C4-2B (cell line): ENCODE measurements around the gene HOPX.

Experiments used
- H3K27ac ChIP-seq: fragments of 450-650 bp; 2 replicates; pipeline ENCODE4 v1.5.1; 2017
- CTCF ChIP-seq: fragments of 450-650 bp; conservative IDR thresholded peaks from 2 replicates; pipeline ENCODE4 v1.5.1; 2017; ENCODE audit warnings: mild to moderate bottlenecking
- ZFX ChIP-seq: fragments of 450-650 bp; IDR thresholded peaks from 2 replicates; pipeline ENCODE4 v1.6.1; 2017

HOPX gene

GRCh38 chr4:56662782-56663468 lies 18.2 kb downstream of the HOPX start:
- H3K27ac ChIP-seq, result no peak overlapping the region
- TF ChIP-seq CTCF, result no peak
- TF ChIP-seq ZFX, result no peak

DNA sequence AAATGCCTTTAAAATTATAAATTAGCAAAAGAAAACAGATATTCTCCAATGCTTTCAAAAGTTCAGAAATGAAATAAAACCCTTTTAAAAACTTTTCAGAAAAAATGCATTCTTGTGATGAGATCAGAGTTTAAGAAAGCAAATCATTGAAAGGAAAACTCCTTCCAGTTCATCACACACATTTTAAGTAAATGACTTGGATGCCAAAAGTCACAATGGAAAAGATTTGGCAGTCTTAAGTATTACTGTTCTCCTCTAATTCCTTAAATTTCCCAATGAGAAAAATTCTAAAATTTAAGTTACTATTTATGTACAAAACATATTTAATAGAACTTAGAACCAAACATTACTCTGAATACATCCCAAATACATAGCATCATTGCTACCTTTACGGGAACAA lies 21.1 kb downstream of the HOPX start:
- no peak overlapping the region for H3K27ac ChIP-seq
- TF ChIP-seq CTCF (no peak), ZFX (no peak)

DNA sequence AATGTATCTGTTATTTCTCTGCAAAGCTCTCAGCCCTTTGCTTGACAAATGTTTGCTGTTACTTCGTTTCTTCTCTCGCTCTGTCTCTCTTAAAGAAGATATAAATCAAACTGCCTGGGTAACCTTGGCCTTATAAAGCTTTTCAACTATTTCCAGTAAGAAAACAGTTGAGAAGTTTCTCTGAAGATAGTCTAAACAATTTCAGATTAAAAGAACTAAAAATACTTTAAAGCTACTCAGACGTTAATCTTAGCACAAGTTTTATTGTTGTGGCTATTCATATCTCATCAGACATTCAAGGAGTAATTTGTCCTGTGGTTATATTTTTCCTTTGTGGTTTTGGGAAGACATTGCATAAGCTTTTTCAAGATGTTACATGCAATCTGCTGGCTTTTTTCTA lies 22.6 kb downstream of the HOPX start:
- no peak for TF ChIP-seq ZFX
- no peak for TF ChIP-seq CTCF
- no peak overlapping the region for H3K27ac ChIP-seq

DNA sequence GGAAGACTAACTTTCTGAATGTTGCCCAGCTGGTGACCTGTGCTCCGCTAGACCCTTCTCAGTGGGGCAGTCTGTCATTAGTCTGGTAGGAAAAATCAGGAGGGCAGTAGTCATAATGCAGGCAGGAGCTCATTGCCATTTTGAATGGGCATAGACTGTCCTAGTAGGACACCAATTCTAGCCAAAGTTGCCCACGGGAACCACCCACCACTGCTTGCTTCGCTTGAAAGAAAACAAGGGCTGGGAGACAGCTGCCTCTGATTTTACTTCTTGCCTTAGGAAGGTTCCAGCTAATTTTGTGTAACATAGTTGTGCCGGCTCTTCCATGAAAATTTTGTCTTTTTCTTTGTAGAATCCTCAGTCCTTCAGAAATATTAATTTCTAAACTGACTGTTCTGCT lies 23.3 kb downstream of the HOPX start:
- TF ChIP-seq ZFX (no peak), CTCF (no peak)
- H3K27ac ChIP-seq, result no peak overlapping the region

DNA sequence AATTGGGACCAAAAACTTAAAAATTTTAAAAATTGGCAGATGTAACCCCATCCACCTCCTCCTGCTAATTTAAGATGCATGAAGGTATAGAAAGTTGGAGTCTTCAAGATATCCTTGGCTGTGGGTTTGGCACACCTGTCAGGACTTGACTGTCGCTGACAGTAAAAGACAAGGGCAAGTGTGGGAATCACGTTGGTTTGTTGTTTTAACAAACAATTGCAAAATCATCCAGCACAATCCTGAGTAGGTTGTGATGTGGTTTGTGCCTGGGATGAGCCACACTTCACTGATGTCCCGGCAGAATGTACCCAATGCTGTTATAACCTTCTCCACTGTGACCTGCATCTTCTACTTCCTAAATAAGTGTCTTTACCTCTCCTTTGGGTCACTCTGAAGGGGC lies 24.0 kb downstream of the HOPX start:
- no peak for TF ChIP-seq CTCF
- TF ChIP-seq ZFX, result no peak
- no peak overlapping the region for H3K27ac ChIP-seq

- H3K27ac ChIP-seq, result no peak overlapping the region
- TF ChIP-seq ZFX (no peak), CTCF (no peak)
These were observed 24.8 kb downstream of the HOPX start for GRCh38 chr4:56656346-56656643.

- TF ChIP-seq ZFX (no peak), CTCF (no peak)
- no peak overlapping the region for H3K27ac ChIP-seq
These were observed 25.3 kb downstream of the HOPX start for GRCh38 chr4:56655627-56656345.
